Smooth muscle cell (in vitro differentiated cells): ENCODE data around the gene NUDCD3. TPM values are rescaled to one million over a fixed set of nuclear protein-coding genes. Genes with fewer than 3 reads are reported as not detected.
A peak's percentile ranks its signal among the peaks of the same experiment; 100 is the strongest.

ENCODE experiments used
- DNase-seq: peaks from one replicate; lab custom pipeline; 2025; ENCODE audit not compliant: unreplicated experiment; lab: John Stamatoyannopoulos, UW
- H2AFZ ChIP-seq: fragments of 200-600 bp; sonication (generic); 2 replicates; pipeline ENCODE4 v1.6.0; 2016; ENCODE audit warnings: antibody characterized with exemption, low read depth, mild to moderate bottlenecking
- H3F3A ChIP-seq: fragments of 200-600 bp; sonication (generic); 2 replicates; pipeline ENCODE4 v1.6.0; 2017; ENCODE audit warnings: antibody characterized with exemption, low read depth
- H3K27ac ChIP-seq: fragments of 200-600 bp; sonication (generic); 2 replicates; pipeline ENCODE4 v1.5.1; 2016; ENCODE audit warnings: low read depth, mild to moderate bottlenecking
- H3K27me3 ChIP-seq: fragments of 200-600 bp; sonication (generic); 2 replicates; pipeline ENCODE4 v1.6.1; 2016; ENCODE audit warnings: low read depth, mild to moderate bottlenecking
- H3K36me3 ChIP-seq: fragments of 200-600 bp; sonication (generic); 2 replicates; pipeline ENCODE4 v1.5.1; 2016; ENCODE audit warnings: low read depth
- H3K4me1 ChIP-seq: fragments of 200-600 bp; sonication (generic); 2 replicates; pipeline ENCODE4 v1.5.1; 2016; ENCODE audit warnings: low read depth
- H3K4me2 ChIP-seq: fragments of 200-600 bp; sonication (generic); 2 replicates; pipeline ENCODE4 v1.6.0; 2016; ENCODE audit warnings: mild to moderate bottlenecking
- H3K4me3 ChIP-seq: fragments of 200-600 bp; sonication (generic); 2 replicates; pipeline ENCODE4 v1.5.1; 2016; ENCODE audit warnings: mild to moderate bottlenecking
- H3K79me2 ChIP-seq: fragments of 200-600 bp; sonication (generic); 2 replicates; pipeline ENCODE4 v1.6.0; 2016; ENCODE audit warnings: low read depth, mild to moderate bottlenecking
- H3K9ac ChIP-seq: fragments of 200-600 bp; sonication (generic); 2 replicates; pipeline ENCODE4 v1.6.0; 2016; ENCODE audit warnings: low read depth
- H3K9me3 ChIP-seq: fragments of 200-600 bp; sonication (generic); replicated peaks from 2 replicates; pipeline ENCODE4 v1.5.1; 2016; ENCODE audit warnings: low read depth
- H4K20me1 ChIP-seq: fragments of 200-600 bp; sonication (generic); 2 replicates; pipeline ENCODE4 v1.6.0; 2016; ENCODE audit warnings: low read depth
- CTCF ChIP-seq: fragments of 200-600 bp; sonication (generic); IDR thresholded peaks from 2 replicates; pipeline ENCODE4 v1.5.1; 2017; ENCODE audit warnings: borderline replicate concordance, mild to moderate bottlenecking, antibody characterized with exemption; ENCODE audit not compliant: insufficient read depth, poor library complexity, severe bottlenecking
- WGBS: methylation state at CpG from one replicate; pipeline ENCODE4 v1.1.7; 2016; ENCODE audit warnings: low lambda C conversion rate; 5-methylcytosine and 5-hydroxymethylcytosine counted together
- polyA plus RNA-seq: library from polyadenylated mRNA; unstranded; fragments of >200 nt; fragmentation: Nextera tagmentation; extraction: Ambion mirVana; gene quantifications from 2 replicates; pipeline ENCODE4 v1.2.1, GENCODE V29; 2016
- total RNA-seq: library from RNA; depleted of rRNA; stranded (reverse); fragments of >200 nt; gene quantifications from 2 replicates; pipeline ENCODE4 v1.2.3, GENCODE V29; 2014

NUDCD3 gene
- total and polyA plus RNA-seq, 2 experiments from 2014 or later, result 32.2 to 56.3 TPM

GRCh38 chr7:44415510-44415909 is 74.9 kb downstream of the NUDCD3 start:
- Histone ChIP-seq H3K4me1 (peaks cover 6% of the 10 kb centered on the region), H3K9ac (peak overlapping the region; percentile 47), H3K79me2 (peaks cover 6% of the 10 kb centered on the region), H3K27me3 (no peaks in the 10 kb centered on the region), H3K4me3 (no peak overlapping the region), H3F3A (no peaks in the 10 kb centered on the region), H3K4me2 (no peak overlapping the region), H2AFZ (no peak overlapping the region), H3K9me3 (no peaks in the 10 kb centered on the region), H3K36me3 (peaks cover 9% of the 10 kb centered on the region), H4K20me1 (peaks cover 62% of the 10 kb centered on the region), H3K27ac (peak overlapping the region; percentile 79)
- TF ChIP-seq CTCF, result no peak
- no peak for DNase-seq
- 60% methylated on average over 3 of the region's 3 CpGs for WGBS

DNA sequence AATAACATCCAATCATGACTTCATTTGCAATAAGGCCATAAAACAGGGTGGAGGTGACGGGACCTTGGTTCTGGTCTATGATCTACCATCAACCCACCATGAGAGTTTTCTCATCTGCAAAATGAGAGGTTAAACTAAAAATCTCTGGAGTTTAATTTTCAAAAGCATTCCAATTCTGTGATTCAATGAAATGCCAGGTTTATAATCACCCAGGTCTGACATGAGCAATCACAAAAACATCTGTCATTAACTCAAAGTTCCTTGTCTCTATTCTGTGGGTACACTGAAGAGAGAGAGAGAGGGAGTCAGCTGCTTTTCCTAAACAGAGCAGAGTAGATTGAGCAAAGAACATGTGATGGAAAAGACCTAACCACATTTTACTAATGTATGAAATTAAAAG is 75.4 kb downstream of the NUDCD3 start:
- peaks cover 9% of the 10 kb centered on the region for H3K79me2 ChIP-seq
- H3K27ac ChIP-seq, result peak overlapping the region; percentile 79
- H3K4me3 ChIP-seq, result no peak overlapping the region
- no peaks in the 10 kb centered on the region for H3F3A ChIP-seq
- H2AFZ ChIP-seq, result no peak overlapping the region
- no peak for TF ChIP-seq CTCF
- no peak overlapping the region for H3K4me2 ChIP-seq
- 95% methylated on average over 1 of the region's 1 CpG for whole genome bisulfite sequencing
- peaks cover 5% of the 10 kb centered on the region for H3K4me1 ChIP-seq
- peak overlapping the region; percentile 47 for H3K9ac ChIP-seq
- no peaks in the 10 kb centered on the region for H3K27me3 ChIP-seq
- peaks cover 9% of the 10 kb centered on the region for H3K36me3 ChIP-seq
- DNase-seq, result no peak
- peaks cover 57% of the 10 kb centered on the region for H4K20me1 ChIP-seq
- H3K9me3 ChIP-seq, result no peaks in the 10 kb centered on the region

DNA sequence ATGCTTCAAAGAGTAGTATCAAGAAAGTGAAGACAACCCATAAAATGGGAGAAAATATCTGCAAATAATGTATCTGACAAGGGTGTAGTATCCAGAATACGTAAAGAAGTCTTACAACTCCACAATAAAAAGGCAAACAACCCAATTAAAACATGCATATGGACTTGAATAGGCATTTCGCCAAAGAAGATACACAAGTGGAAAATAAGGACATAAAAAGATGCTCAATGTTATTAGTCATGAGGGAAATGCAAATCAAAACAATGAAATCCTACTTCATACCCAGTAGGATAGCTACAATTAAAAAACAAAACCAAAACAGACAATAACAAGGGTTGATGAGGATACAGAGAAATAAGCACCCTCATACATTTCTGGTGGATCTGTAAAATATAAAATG is 79.2 kb downstream of the NUDCD3 start:
- Histone ChIP-seq H3F3A (no peaks in the 10 kb centered on the region), H3K36me3 (peaks cover 9% of the 10 kb centered on the region), H3K27ac (no peak overlapping the region), H3K4me3 (no peak overlapping the region), H3K4me1 (peaks cover 10% of the 10 kb centered on the region), H3K9me3 (no peaks in the 10 kb centered on the region), H3K4me2 (no peak overlapping the region), H3K9ac (no peak overlapping the region), H3K27me3 (no peaks in the 10 kb centered on the region), H4K20me1 (peaks cover 57% of the 10 kb centered on the region), H2AFZ (no peak overlapping the region), H3K79me2 (peaks cover 24% of the 10 kb centered on the region)
- 98% methylated on average over 2 of the region's 2 CpGs for WGBS
- no peak for DNase-seq
- no peak for TF ChIP-seq CTCF

DNA sequence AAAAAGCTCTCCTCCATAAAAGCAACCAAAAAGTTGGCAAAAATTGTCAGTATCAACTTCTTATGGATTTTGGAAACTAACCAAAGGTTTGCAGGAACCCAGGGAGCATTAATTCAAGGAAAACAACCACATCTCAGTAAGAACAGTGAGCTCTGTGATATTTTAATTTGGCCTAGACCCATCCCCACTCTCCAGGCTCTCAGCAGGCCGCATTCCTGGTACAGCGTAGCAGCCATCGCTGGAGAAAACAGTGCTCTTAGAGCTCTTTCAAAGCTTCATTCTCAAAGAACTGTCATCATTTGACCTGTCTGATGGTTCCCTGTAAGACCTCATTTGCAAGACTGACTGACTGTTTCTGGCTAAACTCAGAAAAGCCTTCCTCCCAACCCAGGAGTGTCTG is 81.9 kb downstream of the NUDCD3 start:
- Histone ChIP-seq H3K4me2 (no peak overlapping the region), H3K27ac (no peak overlapping the region), H3K79me2 (peaks cover 29% of the 10 kb centered on the region), H3K27me3 (no peaks in the 10 kb centered on the region), H3K4me1 (peaks cover 10% of the 10 kb centered on the region), H3K9ac (no peak overlapping the region), H3K9me3 (no peaks in the 10 kb centered on the region), H4K20me1 (peaks cover 61% of the 10 kb centered on the region), H3K36me3 (peaks cover 13% of the 10 kb centered on the region), H2AFZ (no peak overlapping the region), H3K4me3 (no peak overlapping the region), H3F3A (no peaks in the 10 kb centered on the region)
- no peak for TF ChIP-seq CTCF
- 58% methylated on average over 3 of the region's 3 CpGs for WGBS
- DNase-seq, result no peak
